Erythroblast (primary cell): ENCODE results near the gene CS.

Source experiments
- GATA1 ChIP-seq: IDR thresholded peaks from 2 replicates; pipeline ENCODE4 v1.6.1; 2011; ENCODE audit warnings: low read depth, mild to moderate bottlenecking, control low read depth, low read length, moderate library complexity
- POLR2A ChIP-seq: IDR thresholded peaks from 2 replicates; pipeline ENCODE4 v1.6.1; 2011; ENCODE audit warnings: mild to moderate bottlenecking, low read length

DNA sequence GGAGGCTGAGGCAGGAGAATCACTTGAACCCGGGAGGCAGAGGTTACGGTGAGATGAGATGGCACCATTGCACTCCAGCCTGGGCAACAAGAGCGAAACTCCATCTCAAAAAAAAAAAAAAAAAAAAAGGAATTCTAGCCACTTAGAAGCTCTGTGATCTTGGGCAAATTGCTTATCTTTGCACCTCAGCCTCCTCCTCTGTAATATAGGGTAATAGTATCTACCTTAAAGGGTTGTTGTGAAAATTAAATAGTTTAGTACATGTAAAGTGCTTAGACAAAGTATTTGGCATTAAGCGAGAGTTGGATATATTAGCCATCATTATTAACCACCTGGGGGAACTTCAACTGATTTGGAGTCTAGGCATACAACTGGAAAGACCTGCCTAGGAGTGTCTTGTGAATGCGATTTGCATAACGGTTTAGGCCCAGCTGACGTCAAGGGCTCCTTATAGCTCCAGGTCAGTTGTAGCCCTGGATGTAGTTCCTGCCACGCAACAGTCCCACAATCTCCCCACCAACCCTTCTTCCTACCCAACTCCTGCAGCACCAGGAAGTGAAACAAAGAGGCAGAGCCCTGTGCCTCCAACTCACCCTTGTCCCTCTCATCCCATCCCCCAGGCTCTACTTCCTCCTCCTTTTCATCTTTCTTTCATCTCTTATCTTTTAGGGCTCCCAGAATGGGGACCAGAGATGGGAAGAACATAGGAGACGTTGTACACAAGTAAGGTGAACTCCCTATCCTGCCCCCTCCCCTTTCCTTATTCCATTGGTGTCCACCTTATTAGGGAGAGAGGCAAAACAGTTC is 36.4 kb upstream of the CS start:
- TF ChIP-seq POLR2A, result no peak
- no peak for TF ChIP-seq GATA1
